GM12878 (cell line): ENCODE measurements around the gene PGBD5. TPM values are rescaled to one million over a fixed set of nuclear protein-coding genes. Genes with fewer than 3 reads are reported as not detected.

ENCODE experiments used
- ATAC-seq: fragments of 200-7000 bp; cut with Tn5 transposase; 3 replicates; pipeline ENCODE4 v1.9.1; 2020; ENCODE audit warnings: mild to moderate bottlenecking, moderate library complexity
- BruUV-seq: library from RNA; stranded (reverse); fragments of 400-500 nt; replicated peaks from 2 replicates; lab custom pipeline; 2021; lab: Mats Ljungman, UMichigan
- CTCF ChIA-PET: fragments of 300-600 bp; sonication (Branson Sonifier 250); formaldehyde crosslinking; extraction: SDS; loops from one replicate; lab custom pipeline; 2021; ENCODE audit warnings: inconsistent platforms; lab: Yijun Ruan, JAX
- POLR2A ChIA-PET: fragments of 350-600 bp; formaldehyde crosslinking; extraction: SDS; loops from one replicate; lab custom pipeline; 2021; ENCODE audit warnings: inconsistent platforms; lab: Charles Lee
- RAD21 ChIA-PET: fragments of 300-600 bp; sonication (Branson Sonifier 250); formaldehyde crosslinking; loops from one replicate; lab custom pipeline; 2023; ENCODE audit warnings: antibody characterized with exemption; ENCODE audit not compliant: unreplicated experiment; lab: Charles Lee
- SMC1A ChIA-PET: fragments of 300-600 bp; sonication (Branson Sonifier 250); formaldehyde crosslinking; loops from one replicate; lab custom pipeline; 2023; ENCODE audit not compliant: unreplicated experiment, uncharacterized antibody; lab: Charles Lee
- DNase-seq: peaks from one replicate; pipeline ENCODE4 v3.0.0-alpha.2; 2011; ENCODE audit warnings: low read depth, low spot score
- FAIRE-seq: peaks from 3 replicates; lab custom pipeline; 2011; peaks lifted over from hg19 to GRCh38; lab: Jason Lieb, UNC
- H2AFZ ChIP-seq: 2 replicates; pipeline ENCODE4 v1.6.0; 2011; ENCODE audit warnings: low read depth, low read length, control low read depth; ENCODE audit not compliant: control insufficient read depth
- H3K27ac ChIP-seq: 2 replicates; pipeline ENCODE4 v1.5.1; 2011; ENCODE audit warnings: control low read depth; ENCODE audit not compliant: control insufficient read depth, insufficient read depth
- H3K27me3 ChIP-seq, 2 experiments: replicated peaks in 1 of 2; 2 replicates each; pipeline versions ENCODE4 v1.6.0 to v1.6.1; 2011; ENCODE audit warnings: low read length in 1 of 2; ENCODE audit not compliant: control insufficient read depth in 2 of 2, insufficient read depth in 2 of 2
- H3K36me3 ChIP-seq, 2 experiments: 2 replicates each; pipeline ENCODE4 v1.5.1; 2011; ENCODE audit warnings: low read length in 1 of 2; ENCODE audit not compliant: control insufficient read depth in 2 of 2, insufficient read depth in 2 of 2
- H3K4me1 ChIP-seq: 2 replicates; pipeline ENCODE4 v1.6.1; 2011; ENCODE audit warnings: mild to moderate bottlenecking, low read length, moderate library complexity, mixed read lengths; ENCODE audit not compliant: control insufficient read depth, insufficient read depth
- H3K4me2 ChIP-seq: 2 replicates; pipeline ENCODE4 v1.6.0; 2011; ENCODE audit warnings: control low read depth; ENCODE audit not compliant: control insufficient read depth, insufficient read depth
- H3K4me3 ChIP-seq: fragments of 200-600 bp; sonication (generic); 2 replicates; pipeline ENCODE4 v1.5.1; 2016
- H3K79me2 ChIP-seq: 2 replicates; pipeline ENCODE4 v1.6.0; 2011; ENCODE audit warnings: low read length; ENCODE audit not compliant: control insufficient read depth, insufficient read depth
- H3K9ac ChIP-seq: 2 replicates; pipeline ENCODE4 v1.8.0; 2011; ENCODE audit warnings: low read length, control low read depth, mixed read lengths; ENCODE audit not compliant: control insufficient read depth, insufficient read depth
- H3K9me3 ChIP-seq: replicated peaks from 3 replicates; pipeline ENCODE4 v1.5.1; 2011; ENCODE audit warnings: mild to moderate bottlenecking, low read length; ENCODE audit not compliant: control insufficient read depth, insufficient read depth
- H4K20me1 ChIP-seq: 2 replicates; pipeline ENCODE4 v1.6.0; 2011; ENCODE audit not compliant: control insufficient read depth, insufficient read depth
- ATF3 ChIP-seq: IDR thresholded peaks from 2 replicates; pipeline ENCODE4 v1.6.1; 2011; ENCODE audit warnings: low read depth, mild to moderate bottlenecking, low read length, moderate library complexity, borderline replicate concordance; ENCODE audit errors: extremely low read depth
- BHLHE40 ChIP-seq, 2 experiments: fragments of 450-650 bp in 1 of 2; IDR thresholded peaks; 2 replicates each; pipeline ENCODE4 v1.6.1; 2011 to 2017; ENCODE audit warnings: low read depth in 2 of 2, borderline replicate concordance in 1 of 2, improper control_type of control experiment in 1 of 2, low read length in 1 of 2, mild to moderate bottlenecking in 1 of 2
- CHD4 ChIP-seq: fragments of 200-600 bp; sonication (generic); IDR thresholded peaks from 2 replicates; pipeline ENCODE4 v1.6.1; 2016; ENCODE audit warnings: mild to moderate bottlenecking
- FOS ChIP-seq: IDR thresholded peaks from 3 replicates; pipeline ENCODE4 v1.6.1; 2011; ENCODE audit warnings: borderline replicate concordance; ENCODE audit not compliant: insufficient read length; ENCODE audit errors: extremely low read depth
- FOXM1 ChIP-seq: IDR thresholded peaks from 2 replicates; pipeline ENCODE4 v1.6.1; 2012; ENCODE audit warnings: low read depth, mild to moderate bottlenecking, inconsistent platforms, low read length, moderate library complexity
- KDM1A ChIP-seq: fragments of 200-600 bp; sonication (generic); IDR thresholded peaks from 2 replicates; pipeline ENCODE4 v1.6.1; 2016; ENCODE audit warnings: borderline replicate concordance
- PBX3 ChIP-seq: IDR thresholded peaks from 2 replicates; pipeline ENCODE4 v1.6.1; 2011; ENCODE audit warnings: mild to moderate bottlenecking, low read depth, low read length, moderate library complexity; ENCODE audit not compliant: insufficient replicate concordance
- RCOR1 ChIP-seq: conservative IDR thresholded peaks from 2 replicates; pipeline ENCODE4 v1.6.1; 2012; ENCODE audit warnings: low read depth, low read length, improper control_type of control experiment
- RELB ChIP-seq: fragments of 450-650 bp; IDR thresholded peaks from 2 replicates; pipeline ENCODE4 v1.6.1; 2017; ENCODE audit warnings: low read depth, mild to moderate bottlenecking, moderate library complexity
- SMAD5 ChIP-seq: IDR thresholded peaks from 2 replicates; pipeline ENCODE4 v1.6.1; 2016; ENCODE audit warnings: antibody characterized with exemption, low read depth
- SMARCA5 ChIP-seq: fragments of 450-650 bp; IDR thresholded peaks from 2 replicates; pipeline ENCODE4 v1.6.1; 2017; ENCODE audit warnings: mild to moderate bottlenecking
- SRF ChIP-seq, 2 experiments: IDR thresholded peaks; 2 replicates each; pipeline ENCODE4 v1.6.1; 2011; ENCODE audit warnings: low read depth in 2 of 2, low read length in 2 of 2, mild to moderate bottlenecking in 1 of 2, moderate library complexity in 1 of 2
- TAF1 ChIP-seq: IDR thresholded peaks from 2 replicates; pipeline ENCODE4 v1.6.1; 2011; ENCODE audit warnings: mild to moderate bottlenecking, low read depth, low read length, borderline replicate concordance
- YBX1 ChIP-seq: fragments of 450-650 bp; IDR thresholded peaks from 2 replicates; pipeline ENCODE4 v1.6.1; 2016; ENCODE audit warnings: antibody characterized with exemption
- ZNF274 ChIP-seq: IDR thresholded peaks from one replicate; pipeline ENCODE4 v1.8.0; 2011; ENCODE audit not compliant: insufficient read length, insufficient read depth
- WGBS: methylation state at CpG from one replicate; pipeline ENCODE4 v1.1.6; 2016; ENCODE audit warnings: low lambda C conversion rate; ENCODE audit not compliant: insufficient replicate concordance, insufficient coverage; ENCODE audit errors: missing lambda C conversion rate; 5-methylcytosine and 5-hydroxymethylcytosine counted together
- in situ Hi-C: fragments of 300-500 bp; cut with MboI; formaldehyde crosslinking; loops from 9 replicates; pipeline ENCODE4 v1.14.3; 2018; ENCODE audit warnings: mixed read lengths
- intact Hi-C: fragments of 100-400 bp; cut with micrococcal nuclease; formaldehyde crosslinking; loops from one replicate; pipeline ENCODE4 v1.14.2; 2022; ENCODE audit not compliant: unreplicated experiment
- polyA plus RNA-seq, 11 experiments: library from polyadenylated mRNA; depleted of rRNA in 4 of 11; unstranded in 6 of 11; stranded (reverse) in 5 of 11; fragments of >200 nt; fragmentation: Nextera tagmentation in 4 of 11; fragmentation: Illumina TruSeq in 1 of 11; extraction: Ambion mirVana in 4 of 11; extraction: Trizol in 1 of 11; gene quantifications; 1 replicate in 1 of 11; 2 replicates in 10 of 11; pipeline versions ENCODE4 v1.2.1 to v1.2.3, GENCODE V29; 2011 to 2016; ENCODE audit warnings: inconsistent platforms in 2 of 11, missing spikeins in 2 of 11, low read depth in 1 of 11
- total RNA-seq, 4 experiments: library from RNA; depleted of rRNA in 3 of 4; stranded (reverse); fragments of >200 nt in 3 of 4; fragmentation: Illumina TruSeq in 1 of 4; extraction: Trizol in 1 of 4; gene quantifications; 2 replicates each; pipeline versions ENCODE4 v1.2.1 to v1.2.3, GENCODE V29; 2013 to 2021

The PGBD5 gene
- total and polyA plus RNA-seq, 10 of the 15 experiments (the other 5 are each of a cell fraction or from before 2014, with no cell fraction given): 0.03 TPM; not detected in 9

- CTCF ChIA-PET: no interaction called here
- Histone ChIP-seq H3K9ac (no peak overlapping the region), H2AFZ (no peak overlapping the region)
- RAD21 ChIA-PET: no interaction called here
- TF ChIP-seq SRF (IDR thresholded peaks at IDR 0.05; ENCODE audit: low read depth in 2 of 2, low read length in 2 of 2) (no peak), ATF3 (no peak), RCOR1 (no peak), YBX1 (no peak), CHD4 (no peak), FOS (no peak)
- TF ChIP-seq, all 136 proteins: peak for 0
- 59% methylated on average over 17 of the region's 17 CpGs for WGBS
- Histone ChIP-seq H3K4me2 (no peak overlapping the region), H3K36me3 (no peaks in the 10 kb centered on the region), H3K27me3 (no peaks in the 10 kb centered on the region), H3K79me2 (no peaks in the 10 kb centered on the region), H3K4me1 (no peaks in the 10 kb centered on the region), H3K4me3 (no peak overlapping the region), H3K27ac (no peak overlapping the region), H3K9me3 (peaks cover under 1% of the 10 kb centered on the region; the same call in 1 of the 3 replicates), H4K20me1 (no peaks in the 10 kb centered on the region)
- no peak for DNase-seq
- ATAC-seq: no peak
- no TSS peak for BruUV-seq
- in situ Hi-C loops (no loop called here), intact Hi-C loops (no loop called here)
- FAIRE-seq: no peak
- ChIA-PET POLR2A (no interaction called here), SMC1A (no interaction called here)
Observed at GRCh38 chr1:230384380-230385157, 41.6 kb downstream of the PGBD5 start.

- intact Hi-C loops (no loop called here), in situ Hi-C loops (no loop called here)
- H3K9ac ChIP-seq: no peak overlapping the region
- no peaks in the 10 kb centered on the region for H3K79me2 ChIP-seq
- POLR2A ChIA-PET: no interaction called here
- H3K36me3 ChIP-seq: no peaks in the 10 kb centered on the region
- RAD21 ChIA-PET: no interaction called here
- no peaks in the 10 kb centered on the region for H3K27me3 ChIP-seq
- 33% methylated on average over 5 of the region's 5 CpGs for WGBS
- BruUV-seq: no TSS peak
- CTCF ChIA-PET: no interaction called here
- ATAC-seq (no peak), DNase-seq (no peak), FAIRE-seq (no peak)
- no peak overlapping the region for H3K4me2 ChIP-seq
- SMC1A ChIA-PET: no interaction called here
- H4K20me1 ChIP-seq: no peaks in the 10 kb centered on the region
- no peak overlapping the region for H2AFZ ChIP-seq
- no peak overlapping the region for H3K4me3 ChIP-seq
- H3K4me1 ChIP-seq: no peaks in the 10 kb centered on the region
- peaks cover 2% of the 10 kb centered on the region; the same call in 1 of the 3 replicates for H3K9me3 ChIP-seq
- H3K27ac ChIP-seq: no peak overlapping the region
- no peak for TF ChIP-seq FOXM1
- no peak for TF ChIP-seq RELB
- no peak for TF ChIP-seq TAF1
- no peak for TF ChIP-seq SMAD5
- no peak for TF ChIP-seq ZNF274
- no peak for TF ChIP-seq SMARCA5
- no peak for TF ChIP-seq BHLHE40 (IDR thresholded peaks at IDR 0.05; ENCODE audit: borderline replicate concordance in 1 of 2, low read depth in 2 of 2, low read length in 1 of 2)
- no peak for TF ChIP-seq KDM1A
- TF ChIP-seq PBX3: no peak
Observed at GRCh38 chr1:230383425-230383824, 42.7 kb downstream of the PGBD5 start.
